ENCODE results near the gene MMP15.

DNA sequence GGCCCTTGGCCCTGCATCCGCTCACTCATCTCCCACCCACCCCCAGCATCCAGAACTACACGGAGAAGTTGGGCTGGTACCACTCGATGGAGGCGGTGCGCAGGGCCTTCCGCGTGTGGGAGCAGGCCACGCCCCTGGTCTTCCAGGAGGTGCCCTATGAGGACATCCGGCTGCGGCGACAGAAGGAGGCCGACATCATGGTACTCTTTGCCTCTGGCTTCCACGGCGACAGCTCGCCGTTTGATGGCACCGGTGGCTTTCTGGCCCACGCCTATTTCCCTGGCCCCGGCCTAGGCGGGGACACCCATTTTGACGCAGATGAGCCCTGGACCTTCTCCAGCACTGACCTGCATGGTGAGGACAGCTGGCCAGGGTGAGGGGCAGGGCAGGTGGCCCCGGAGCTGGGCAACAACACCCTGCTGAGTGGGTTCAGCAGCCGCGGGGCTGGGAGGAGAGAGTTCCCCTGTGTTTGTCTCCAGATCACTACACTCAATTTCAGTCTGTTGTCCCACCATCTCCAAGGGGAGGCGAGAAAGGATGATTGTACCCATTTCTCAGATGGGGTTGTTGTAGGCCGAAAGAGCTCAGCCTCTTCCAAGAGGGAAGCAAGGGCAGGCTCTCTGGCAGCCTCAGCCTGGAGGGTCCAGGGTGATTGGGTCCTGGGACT, 14.4 kb downstream of the MMP15 start:
- no peak for TF ChIP-seq EZH2 (IDR thresholded peaks at IDR 0.05; ENCODE audit: insufficient read depth, low read length)
- TF ChIP-seq, protein P1, sequence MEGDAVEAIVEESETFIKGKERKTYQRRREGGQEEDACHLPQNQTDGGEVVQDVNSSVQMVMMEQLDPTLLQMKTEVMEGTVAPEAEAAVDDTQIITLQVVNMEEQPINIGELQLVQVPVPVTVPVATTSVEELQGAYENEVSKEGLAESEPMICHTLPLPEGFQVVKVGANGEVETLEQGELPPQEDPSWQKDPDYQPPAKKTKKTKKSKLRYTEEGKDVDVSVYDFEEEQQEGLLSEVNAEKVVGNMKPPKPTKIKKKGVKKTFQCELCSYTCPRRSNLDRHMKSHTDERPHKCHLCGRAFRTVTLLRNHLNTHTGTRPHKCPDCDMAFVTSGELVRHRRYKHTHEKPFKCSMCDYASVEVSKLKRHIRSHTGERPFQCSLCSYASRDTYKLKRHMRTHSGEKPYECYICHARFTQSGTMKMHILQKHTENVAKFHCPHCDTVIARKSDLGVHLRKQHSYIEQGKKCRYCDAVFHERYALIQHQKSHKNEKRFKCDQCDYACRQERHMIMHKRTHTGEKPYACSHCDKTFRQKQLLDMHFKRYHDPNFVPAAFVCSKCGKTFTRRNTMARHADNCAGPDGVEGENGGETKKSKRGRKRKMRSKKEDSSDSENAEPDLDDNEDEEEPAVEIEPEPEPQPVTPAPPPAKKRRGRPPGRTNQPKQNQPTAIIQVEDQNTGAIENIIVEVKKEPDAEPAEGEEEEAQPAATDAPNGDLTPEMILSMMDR (IDR thresholded peaks at IDR 0.05; ENCODE audit: insufficient read depth, low read depth, low read length) = no peak

Data from astrocyte (in vitro differentiated cells and primary cell).